ENCODE results near the gene TMBIM1. TPM values are rescaled to one million over a fixed set of nuclear protein-coding genes. Genes with fewer than 3 reads are reported as not detected.

The TMBIM1 gene
- total and polyA plus RNA-seq, 4 donors = 92.1 to 258 (median 147) TPM

DNA sequence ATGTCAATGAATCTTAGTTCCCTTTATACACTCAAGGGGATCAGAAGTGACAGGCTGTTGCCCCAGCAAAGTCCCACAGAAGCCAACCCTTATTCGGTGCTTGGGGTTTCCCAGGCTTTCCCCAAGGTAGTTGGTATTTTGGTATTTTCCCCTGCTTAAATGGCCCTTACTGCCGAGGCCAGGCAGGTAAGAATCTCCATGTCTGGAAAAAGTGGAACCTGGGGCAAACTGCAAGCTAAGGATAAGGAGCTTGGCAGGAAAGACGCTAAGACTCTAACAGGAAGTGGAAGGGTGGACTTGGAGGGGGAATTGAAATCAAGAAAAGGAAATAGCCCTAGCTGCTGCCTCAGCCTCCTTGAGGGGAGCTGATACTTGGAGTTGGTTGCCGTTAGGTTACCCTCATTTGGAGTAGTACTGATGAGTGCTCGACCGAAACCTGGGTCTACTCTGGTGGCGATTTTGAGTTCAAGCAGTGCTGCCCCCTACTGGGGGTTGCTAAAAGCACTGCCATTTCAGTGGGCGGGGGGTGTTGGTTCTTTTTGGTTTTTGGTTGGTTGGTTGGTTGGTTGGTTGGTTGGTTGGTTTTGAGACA, 34.8 kb downstream of the TMBIM1 start:
- 24 to 42% methylated on average over 8 of the region's 8 CpGs for WGBS, 2 donors

GRCh38 chr2:218256612-218257350, 35.5 kb downstream of the TMBIM1 start:
- no peak overlapping the region for H3K27ac ChIP-seq (ENCODE audit: low read depth in 1 of 2, low read length in 1 of 2)
- DNase-seq (no peak), ATAC-seq (ENCODE audit: insufficient read depth, low FRiP score) (no peak)
- H3K4me1 ChIP-seq (ENCODE audit: control insufficient read depth in 5 of 5, insufficient read depth in 5 of 5, low read length in 5 of 5) = peaks cover 0 to 31% (median 18%) of the 10 kb centered on the region in 5 donors
- H3K9me3 ChIP-seq (ENCODE audit: control insufficient read depth in 4 of 4, insufficient read depth in 3 of 4, low read length in 3 of 4) = no peaks in the 10 kb centered on the region
- peaks cover 8 to 32% (median 29%) of the 10 kb centered on the region in 4 donors for H3K36me3 ChIP-seq (ENCODE audit: control insufficient read depth in 4 of 4, insufficient read depth in 4 of 4, low read length in 4 of 4)
- no peak overlapping the region for H3K9ac ChIP-seq (ENCODE audit: insufficient read depth in 1 of 2, low read length in 2 of 2)
- 89 to 94% methylated on average over 13 of the region's 13 CpGs for WGBS, 2 donors
- no peak overlapping the region for H3K4me3 ChIP-seq
- H3K27me3 ChIP-seq (ENCODE audit: control insufficient read depth in 3 of 3, insufficient read depth in 3 of 3, low read length in 2 of 3) = no peaks in the 10 kb centered on the region
- no peak for TF ChIP-seq CTCF (IDR thresholded peaks at IDR 0.05; ENCODE audit: control extremely low read depth, extremely low read depth)

More for the DNA sequence above, 34.8 kb downstream of the TMBIM1 start:
- H3K9ac ChIP-seq (ENCODE audit: insufficient read depth in 1 of 2, low read length in 2 of 2) = no peak overlapping the region
- peaks cover 0 to 32% (median 18%) of the 10 kb centered on the region in 5 donors for H3K4me1 ChIP-seq (ENCODE audit: control insufficient read depth in 5 of 5, insufficient read depth in 5 of 5, low read length in 5 of 5)
- peak; percentile 15 for TF ChIP-seq CTCF (IDR thresholded peaks at IDR 0.05; ENCODE audit: control extremely low read depth, extremely low read depth)
- ATAC-seq (ENCODE audit: insufficient read depth, low FRiP score) (peak; percentile 49), DNase-seq (peak in 2 of 3 donors; percentile 18 to 27)
- H3K27me3 ChIP-seq (ENCODE audit: control insufficient read depth in 3 of 3, insufficient read depth in 3 of 3, low read length in 2 of 3) = no peaks in the 10 kb centered on the region
- H3K36me3 ChIP-seq (ENCODE audit: control insufficient read depth in 4 of 4, insufficient read depth in 4 of 4, low read length in 4 of 4) = peaks cover 8 to 27% (median 23%) of the 10 kb centered on the region in 4 donors
- H3K9me3 ChIP-seq (ENCODE audit: control insufficient read depth in 4 of 4, insufficient read depth in 3 of 4, low read length in 3 of 4) = no peaks in the 10 kb centered on the region
- H3K4me3 ChIP-seq = no peak overlapping the region
- peak overlapping the region in 1 of 2 donors; percentile 71 for H3K27ac ChIP-seq (ENCODE audit: low read depth in 1 of 2, low read length in 1 of 2)

DNA sequence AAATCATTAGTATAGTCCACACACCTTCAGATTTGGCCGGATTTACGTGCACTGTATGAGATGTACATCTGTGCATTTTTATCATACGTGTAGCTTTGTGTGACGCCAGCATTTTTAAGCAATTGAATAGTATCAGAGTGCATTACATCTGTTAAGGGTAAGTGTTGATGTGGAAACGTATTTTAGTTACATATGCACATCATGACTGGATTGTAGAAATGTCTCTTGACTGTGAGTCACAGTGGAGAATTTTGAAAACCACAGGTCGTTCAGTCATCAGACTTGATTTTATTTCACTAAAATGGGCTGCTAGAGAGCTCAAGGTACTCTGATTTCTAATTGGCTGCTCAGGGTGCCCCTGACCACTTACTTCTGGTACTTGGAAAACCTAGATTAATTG, 36.9 kb downstream of the TMBIM1 start:
- no peaks in the 10 kb centered on the region for H3K27me3 ChIP-seq (ENCODE audit: control insufficient read depth in 3 of 3, insufficient read depth in 3 of 3, low read length in 2 of 3)
- H3K4me1 ChIP-seq (ENCODE audit: control insufficient read depth in 5 of 5, insufficient read depth in 5 of 5, low read length in 5 of 5) = peaks cover 0 to 23% (median 10%) of the 10 kb centered on the region in 5 donors
- 66 to 89% methylated on average over 6 of the region's 6 CpGs for WGBS, 2 donors
- H3K9me3 ChIP-seq (ENCODE audit: control insufficient read depth in 4 of 4, insufficient read depth in 3 of 4, low read length in 3 of 4) = no peaks in the 10 kb centered on the region
- peaks cover 14 to 42% (median 38%) of the 10 kb centered on the region in 4 donors for H3K36me3 ChIP-seq (ENCODE audit: control insufficient read depth in 4 of 4, insufficient read depth in 4 of 4, low read length in 4 of 4)
- no peak for DNase-seq
- no peak for ATAC-seq (ENCODE audit: insufficient read depth, low FRiP score)
- H3K9ac ChIP-seq (ENCODE audit: insufficient read depth in 1 of 2, low read length in 2 of 2) = no peak overlapping the region
- H3K27ac ChIP-seq (ENCODE audit: low read depth in 1 of 2, low read length in 1 of 2) = no peak overlapping the region
- no peak overlapping the region for H3K4me3 ChIP-seq
- TF ChIP-seq CTCF (IDR thresholded peaks at IDR 0.05; ENCODE audit: control extremely low read depth, extremely low read depth) = no peak
